SHP77 (cell line): ENCODE data around the gene NFE2.
"Not testable (repeated sequence)": the region's sequence is repeated elsewhere in the genome, so short reads cannot be mapped to it uniquely, and the experiment has no call there.

ENCODE experiments used
- DNase-seq, 2 experiments: peaks; one replicate each; lab custom pipeline; 2025; lab: John Stamatoyannopoulos, UW

Gene NFE2

DNA sequence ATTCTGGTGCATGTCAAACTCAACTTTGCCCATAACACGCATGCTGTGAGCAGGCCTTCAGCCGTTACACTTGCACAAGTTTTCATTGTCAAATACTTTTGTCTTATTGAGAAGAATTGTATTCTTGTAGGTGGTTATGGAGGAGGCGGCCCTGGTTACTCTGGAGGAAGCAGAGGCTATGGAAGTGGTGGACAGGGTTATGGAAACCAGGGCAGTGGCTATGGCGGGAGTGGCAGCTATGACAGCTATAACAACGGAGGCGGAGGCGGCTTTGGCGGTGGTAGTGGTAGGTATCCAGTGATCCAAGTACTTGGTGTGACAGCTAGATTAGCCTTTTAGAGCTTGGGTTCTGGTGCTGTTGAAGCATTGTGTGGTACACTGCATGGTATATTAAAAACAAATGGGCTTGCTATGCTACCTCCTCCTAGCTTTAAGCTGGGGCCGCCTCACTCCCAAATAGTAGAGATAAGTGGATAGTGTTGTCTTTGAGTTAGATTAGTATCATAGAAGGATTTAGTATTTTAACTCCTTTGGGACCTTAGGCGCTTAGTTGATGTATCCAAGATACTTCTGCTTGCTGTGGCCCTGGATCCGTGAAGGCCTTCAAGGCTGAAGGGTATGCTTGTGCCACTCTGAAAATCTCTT, 17.7 kb downstream of the NFE2 start:
- DNase-seq, result no peak

DNA sequence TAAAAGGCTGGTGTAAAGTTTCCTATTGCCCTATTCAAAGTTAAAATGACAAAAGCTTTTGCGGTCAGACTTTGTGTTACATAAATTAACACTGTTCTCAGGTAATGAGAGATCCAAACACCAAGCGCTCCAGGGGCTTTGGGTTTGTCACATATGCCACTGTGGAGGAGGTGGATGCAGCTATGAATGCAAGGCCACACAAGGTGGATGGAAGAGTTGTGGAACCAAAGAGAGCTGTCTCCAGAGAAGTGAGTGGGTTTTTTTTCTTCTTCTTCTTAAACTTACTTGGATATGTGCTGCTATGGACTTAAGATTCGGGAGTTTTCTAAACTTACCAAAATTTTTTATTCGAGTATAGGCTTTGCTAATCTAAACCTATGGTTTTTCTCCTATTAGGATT, 19.1 kb downstream of the NFE2 start:
- not testable (repeated sequence) for DNase-seq

DNA sequence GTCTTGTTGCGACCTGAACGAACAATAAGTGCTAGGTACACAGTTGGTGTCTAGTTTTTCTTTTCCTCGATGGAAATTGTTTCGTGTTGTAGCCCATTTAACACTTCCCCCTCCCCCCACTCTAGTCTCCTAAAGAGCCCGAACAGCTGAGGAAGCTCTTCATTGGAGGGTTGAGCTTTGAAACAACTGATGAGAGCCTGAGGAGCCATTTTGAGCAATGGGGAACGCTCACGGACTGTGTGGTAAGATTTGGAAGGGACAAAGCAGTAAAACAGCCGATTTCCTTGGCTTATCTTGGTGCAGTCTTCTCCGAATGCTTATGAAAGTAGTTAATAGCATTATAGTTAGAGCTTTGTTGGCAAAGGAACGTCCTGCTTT, 19.6 kb downstream of the NFE2 start:
- peak in 1 of 2 experiments; percentile 33 for DNase-seq

DNA sequence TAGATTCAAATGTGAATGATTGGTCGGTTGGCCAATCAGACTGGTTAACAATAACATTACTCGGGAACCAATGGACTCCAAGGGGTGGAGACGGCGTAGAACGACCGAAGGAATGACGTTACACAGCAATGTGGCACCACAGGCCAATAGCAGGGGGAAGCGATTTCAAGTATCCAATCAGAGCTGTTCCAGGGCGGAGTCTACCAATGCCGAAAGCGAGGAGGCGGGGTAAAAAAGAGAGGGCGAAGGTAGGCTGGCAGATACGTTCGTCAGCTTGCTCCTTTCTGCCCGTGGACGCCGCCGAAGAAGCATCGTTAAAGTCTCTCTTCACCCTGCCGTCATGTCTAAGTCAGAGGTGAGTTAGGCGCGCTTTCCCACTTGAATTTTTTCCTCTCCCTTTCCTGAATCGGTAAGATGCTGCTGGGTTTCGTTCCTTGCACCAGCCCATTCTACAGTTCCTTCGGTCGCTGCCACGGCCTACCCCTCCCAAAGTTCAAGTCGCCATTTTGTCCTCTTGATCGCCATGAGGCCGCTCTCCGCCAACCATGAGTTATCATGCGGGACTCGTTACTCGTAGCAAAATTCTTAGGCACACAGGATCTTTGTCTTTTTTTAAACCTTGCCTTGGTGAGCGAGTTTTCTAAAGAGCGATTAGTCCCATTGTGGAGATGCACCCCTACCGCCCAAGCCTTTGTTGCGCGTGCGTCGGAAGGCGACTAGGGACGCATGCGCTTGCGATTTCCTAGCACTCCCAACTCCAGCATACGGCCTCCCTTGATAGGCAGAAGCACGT, 20.2 kb downstream of the NFE2 start, which contains the start of gene HNRNPA1:
Gene HNRNPA1, plus strand, starts transcription at position 259 of the 793 bp plus-strand sequence. Its CDS starts 82 bp downstream, at position 341.
- peak; percentile 97 to 99 for DNase-seq

DNA sequence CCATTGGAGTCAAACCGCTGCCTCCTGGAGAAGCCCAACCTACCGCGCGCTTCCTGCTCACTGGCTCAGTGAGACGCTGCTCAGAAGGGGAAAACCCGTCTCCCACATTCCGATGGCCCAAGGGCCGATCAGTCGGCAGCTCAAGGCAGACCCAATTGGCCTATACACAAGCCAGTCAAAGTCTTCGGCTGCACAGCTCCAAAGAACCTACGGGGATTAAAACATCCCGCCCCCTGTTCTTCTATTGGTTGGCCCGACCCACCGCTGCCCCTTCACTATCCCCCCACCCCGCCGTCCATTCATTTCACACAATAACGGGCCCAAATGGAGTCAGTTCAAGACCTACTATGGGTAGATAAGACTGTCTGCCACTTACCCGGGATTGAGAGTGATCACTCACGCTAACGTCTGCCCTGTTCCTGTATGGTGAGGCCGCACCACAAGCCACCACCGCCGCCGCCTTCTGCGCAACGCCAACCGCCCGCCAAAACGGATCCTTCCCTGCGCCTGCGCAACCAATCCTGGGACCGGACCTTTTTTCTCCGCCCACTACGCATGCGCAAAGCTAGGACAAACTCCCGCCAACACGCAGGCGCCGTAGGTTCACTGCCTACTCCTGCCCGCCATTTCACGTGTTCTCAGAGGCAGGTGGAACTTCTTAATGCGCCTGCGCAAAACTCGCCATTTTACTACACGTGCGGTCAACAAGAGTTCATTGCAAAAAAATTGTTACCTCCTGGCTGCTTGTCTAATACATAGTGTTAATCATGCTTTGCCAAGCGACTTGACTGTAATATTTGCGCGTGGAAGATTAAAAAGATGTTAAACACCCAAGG, 21.0 kb downstream of the NFE2 start, which contains the start of gene CBX5:
Gene CBX5, minus strand, starts transcription at position 491 of the 836 bp plus-strand sequence. CDS start 22,472 bp downstream, outside the sequence.
- DNase-seq, result peak; percentile 97

DNA sequence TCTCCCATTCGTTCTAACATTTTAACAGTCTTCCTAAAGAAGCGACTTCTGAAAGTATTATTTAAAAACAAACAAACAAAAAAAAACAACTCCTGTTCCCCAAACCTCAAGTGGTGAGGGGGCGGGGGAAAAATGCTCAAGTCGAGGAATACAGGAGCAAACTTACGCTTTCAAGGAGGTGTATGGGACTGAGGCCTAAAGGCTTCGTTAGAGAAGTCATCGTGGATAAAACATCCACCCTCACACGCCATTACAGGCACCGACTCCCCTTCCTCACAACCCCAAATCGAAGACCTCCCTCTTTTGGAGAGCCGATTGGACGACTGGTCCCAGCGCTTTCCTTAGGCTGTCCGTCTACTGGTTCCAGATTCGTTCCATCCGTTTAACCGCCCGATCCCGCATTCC, 21.6 kb downstream of the NFE2 start:
- no peak for DNase-seq

DNA sequence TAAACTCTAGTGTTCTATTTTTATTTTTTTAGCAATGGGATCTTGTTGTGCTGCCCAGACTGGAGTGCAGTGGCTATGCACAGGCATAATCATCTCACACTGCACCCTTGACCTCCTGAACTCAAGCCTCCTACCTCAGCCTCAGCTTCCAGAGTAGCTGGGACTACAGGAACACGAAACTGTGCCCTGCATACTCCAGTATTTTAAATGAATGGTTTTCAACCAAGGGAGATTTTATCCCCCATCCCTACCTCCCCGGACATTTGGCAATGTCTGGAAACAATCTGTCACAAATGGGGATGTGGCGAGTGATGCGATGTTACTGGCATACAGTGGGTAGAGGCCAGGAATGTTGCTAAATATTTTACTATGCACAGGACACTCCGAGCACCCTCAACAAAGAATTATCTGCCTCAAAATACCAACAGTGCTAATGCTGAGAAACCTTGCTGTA, 23.0 kb downstream of the NFE2 start:
- no peak for DNase-seq

DNA sequence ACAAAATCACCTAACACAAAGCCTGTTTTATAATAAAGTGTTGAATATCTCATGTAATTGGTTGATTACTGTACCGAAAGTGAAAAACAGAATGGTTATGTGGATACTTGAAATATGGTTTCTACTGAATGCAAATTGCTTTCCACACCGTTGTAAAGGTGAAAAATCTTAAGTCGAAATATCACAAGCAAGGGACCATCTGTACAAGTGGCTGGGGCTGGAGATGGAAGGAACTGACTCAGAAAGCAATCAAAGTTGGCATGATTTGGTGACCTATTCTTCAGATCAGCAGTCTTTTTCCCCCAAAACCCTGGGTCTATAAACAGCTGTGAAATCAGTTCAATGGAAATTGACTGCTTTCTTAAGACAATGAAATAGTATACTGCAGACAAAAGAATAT, 24.4 kb downstream of the NFE2 start:
- no peak for DNase-seq

DNA sequence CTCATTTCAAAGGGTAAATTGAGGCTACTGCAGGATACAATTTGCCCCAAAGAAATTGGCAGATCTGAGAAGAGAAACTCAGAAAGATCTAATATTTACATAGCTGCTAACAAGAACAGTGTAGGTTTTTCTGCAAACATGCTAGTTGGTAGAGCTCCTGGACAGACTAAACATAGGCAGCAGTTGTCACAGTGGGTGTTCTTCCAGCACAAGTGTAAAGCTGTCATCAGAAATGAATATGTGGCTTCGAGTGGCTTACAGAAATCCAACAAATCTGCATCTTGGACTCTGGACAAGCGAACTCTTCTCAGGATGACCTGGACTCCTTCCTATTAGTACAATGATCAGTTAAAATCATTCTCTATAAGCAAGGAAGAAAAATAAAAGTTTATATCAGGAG, 26.8 kb downstream of the NFE2 start:
- no peak for DNase-seq

DNA sequence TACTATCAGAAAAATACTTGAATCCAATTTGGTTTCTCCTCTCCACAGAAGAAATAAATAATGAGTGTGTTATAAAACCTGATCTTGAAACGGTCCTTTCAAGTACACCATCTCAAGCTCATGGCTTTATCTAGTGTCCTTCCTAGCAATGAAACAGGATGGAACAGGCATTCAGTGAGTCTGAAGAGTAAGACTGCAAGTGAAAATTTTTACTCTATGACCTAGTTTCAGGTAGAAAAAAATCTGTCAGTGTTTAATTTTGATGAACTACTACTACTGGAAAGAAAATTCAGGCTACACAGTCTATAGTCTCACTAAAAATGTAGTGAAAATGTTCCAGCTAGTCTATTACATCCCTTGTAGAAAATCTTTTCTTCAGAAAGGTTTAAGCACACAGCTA, 28.6 kb downstream of the NFE2 start:
- DNase-seq, result no peak

DNA sequence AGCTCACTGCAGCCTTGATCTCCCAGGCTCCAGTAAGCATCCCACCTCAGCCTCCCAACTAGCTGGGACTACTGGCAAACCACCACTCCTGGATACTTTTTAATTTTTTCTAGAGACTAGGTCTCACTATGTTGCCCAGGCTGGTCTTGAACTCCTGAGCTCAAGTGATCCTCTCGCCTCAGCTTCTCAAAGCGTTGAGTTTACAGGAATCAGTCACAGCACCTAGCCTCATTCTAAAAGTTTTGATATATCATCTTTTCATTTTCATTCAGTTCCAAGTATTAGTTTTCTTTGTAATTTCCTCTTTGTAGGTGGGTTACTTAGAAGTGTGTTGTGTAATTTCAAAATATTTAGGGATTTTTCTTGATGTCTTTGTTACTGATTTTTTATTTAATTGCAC, 30.5 kb downstream of the NFE2 start:
- DNase-seq, result no peak

DNA sequence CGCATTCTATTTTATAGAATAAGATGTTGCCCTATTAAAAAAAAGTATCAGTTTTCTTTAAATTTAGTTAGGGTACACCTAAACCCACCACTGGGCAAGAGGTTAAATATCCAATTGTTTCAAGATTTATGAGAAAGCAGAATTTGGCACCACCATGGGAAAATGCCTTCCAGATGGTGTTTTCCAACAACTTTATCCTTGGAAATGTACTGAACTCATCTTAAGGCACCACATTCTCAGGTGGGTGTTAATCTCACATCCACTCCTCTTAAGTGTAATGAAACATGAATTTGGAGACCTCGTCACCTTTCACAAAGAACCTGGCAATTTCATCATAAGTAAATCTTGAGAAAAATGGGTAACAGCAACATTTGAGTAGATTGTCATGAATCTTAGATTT, 34.0 kb downstream of the NFE2 start:
- DNase-seq, result no peak

DNA sequence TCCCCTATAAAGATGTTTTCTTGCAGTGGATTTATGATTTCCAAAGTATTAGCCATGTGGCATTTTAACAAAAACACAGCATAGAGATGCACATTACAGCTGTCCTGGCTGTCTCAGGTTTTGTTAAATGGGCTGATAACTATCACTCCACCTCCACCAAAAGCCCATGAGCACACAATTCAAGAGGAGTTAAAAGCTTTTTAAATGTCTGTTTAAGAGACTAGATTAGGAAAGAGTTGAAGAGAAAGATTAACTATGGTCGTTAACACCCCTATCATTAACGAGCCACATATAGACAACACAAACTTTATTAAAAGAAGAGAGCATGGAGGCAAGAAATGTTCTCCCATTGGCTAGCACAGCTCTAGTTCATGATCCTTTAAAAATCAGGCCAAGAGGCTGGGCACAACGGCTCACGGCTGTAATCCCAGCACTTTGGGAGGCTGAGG, 35.4 kb downstream of the NFE2 start:
- no peak for DNase-seq

DNA sequence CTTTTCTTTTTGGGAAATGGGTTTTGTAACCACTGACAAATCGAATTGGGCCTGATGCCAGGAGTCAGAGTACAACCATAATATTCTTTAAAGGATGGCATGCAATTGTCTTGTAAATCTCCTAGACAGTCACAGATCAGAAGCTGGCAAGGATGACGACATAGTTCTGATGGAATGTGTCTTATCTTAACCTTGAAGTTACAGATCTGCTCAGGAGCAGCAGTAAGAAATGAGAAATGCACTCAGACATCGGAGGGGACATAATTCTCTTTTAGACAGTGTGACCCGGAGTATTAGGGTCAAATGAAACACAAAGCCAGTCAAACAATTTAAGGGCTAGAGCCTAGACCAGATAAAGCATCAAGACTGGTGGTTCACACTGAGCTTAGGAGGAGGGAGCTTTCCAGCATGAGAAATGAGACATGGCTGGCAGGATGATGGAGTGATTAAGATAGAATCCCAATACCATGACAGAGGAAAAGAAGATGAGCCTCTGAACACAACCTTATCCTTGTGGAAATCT, 38.4 kb downstream of the NFE2 start:
- no peak for DNase-seq

DNA sequence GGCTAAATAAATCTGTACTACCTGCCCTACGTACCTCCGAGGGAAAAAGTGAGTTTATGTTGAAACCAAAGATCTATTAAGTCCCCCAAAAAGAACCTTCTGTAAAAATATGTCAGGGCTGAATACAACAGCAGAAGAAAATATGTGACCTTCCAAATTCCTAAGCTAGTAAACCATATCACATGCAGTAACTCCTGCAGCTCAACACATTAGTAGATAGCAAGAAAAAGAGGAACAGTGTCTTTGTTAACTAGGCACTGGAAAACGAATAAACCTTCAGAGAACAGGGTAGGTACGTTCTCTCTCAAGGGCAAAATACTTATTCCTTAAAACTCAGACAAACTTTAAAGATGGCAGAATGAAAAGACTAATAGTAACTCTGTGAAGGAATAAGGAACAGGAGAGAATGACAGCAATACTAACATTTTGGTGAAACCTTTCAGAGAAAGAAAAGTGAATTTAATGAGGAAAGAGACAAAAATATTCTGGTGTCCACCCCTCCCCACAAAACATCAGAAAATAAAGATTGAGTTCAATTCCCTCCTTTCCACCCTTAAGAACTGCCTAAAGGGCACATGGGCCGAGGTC, 38.9 kb downstream of the NFE2 start:
- DNase-seq, result no peak

DNA sequence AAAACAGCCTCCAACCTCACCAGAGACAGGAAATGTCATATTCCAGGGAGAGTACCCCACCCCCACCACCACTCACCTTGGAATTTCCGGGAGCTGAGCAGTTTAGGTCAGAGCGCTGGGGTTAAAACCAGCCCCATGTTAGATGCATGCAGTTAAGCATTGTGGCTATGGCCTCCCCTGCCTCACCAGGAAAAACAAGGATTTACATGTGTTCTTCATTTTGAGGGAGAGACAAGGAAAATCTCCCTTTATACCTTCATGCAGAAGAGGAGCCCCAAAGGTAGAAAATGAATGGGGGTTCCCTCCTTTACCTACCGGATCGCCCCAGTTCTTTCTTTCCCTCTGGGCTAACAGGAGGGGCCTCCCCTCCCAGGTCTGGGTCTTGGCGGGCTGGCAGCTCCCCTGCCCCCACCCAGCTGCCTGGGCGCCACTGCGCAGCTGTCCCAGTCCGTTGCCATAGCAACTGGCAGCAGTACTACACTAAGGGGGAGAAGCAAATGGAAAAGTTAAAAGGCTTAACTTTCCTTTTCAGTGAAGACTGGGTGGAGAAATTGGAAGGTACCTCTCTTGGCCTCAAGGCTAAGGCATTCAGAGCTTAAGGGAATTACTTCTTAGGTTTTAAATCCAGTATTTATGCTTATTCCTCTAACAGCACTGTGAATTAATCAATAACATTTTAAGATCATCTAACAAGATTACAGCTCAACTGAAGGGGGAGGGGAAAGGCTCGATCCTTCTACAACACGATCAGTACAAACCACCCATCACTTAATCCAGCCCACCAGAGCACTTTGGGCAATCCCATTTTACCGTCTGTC, 41.4 kb downstream of the NFE2 start:
- DNase-seq, result peak; percentile 89 to 91

DNA sequence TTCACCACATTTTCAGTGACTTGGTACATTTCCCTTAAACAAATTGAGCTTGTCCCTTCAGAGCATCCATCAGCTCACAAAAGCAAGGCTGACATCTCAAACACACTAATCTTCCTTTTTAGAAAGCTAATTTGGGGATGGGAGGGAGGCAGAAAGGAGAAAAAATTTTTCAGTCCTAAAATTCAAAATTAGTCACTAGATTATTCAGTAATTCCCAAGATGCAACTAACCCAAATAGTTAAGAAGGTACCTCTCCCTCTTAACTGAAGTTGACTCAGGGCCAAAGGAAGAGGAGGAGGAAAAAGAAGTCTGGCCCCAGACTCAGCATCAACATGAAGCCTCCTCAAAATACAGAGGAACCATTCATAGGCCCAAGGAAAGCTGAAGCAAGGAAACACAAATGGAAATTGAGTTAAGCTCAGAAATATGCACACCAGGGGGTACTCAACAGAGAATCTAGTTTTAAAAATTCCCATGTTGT, 42.6 kb downstream of the NFE2 start:
- no peak for DNase-seq

DNA sequence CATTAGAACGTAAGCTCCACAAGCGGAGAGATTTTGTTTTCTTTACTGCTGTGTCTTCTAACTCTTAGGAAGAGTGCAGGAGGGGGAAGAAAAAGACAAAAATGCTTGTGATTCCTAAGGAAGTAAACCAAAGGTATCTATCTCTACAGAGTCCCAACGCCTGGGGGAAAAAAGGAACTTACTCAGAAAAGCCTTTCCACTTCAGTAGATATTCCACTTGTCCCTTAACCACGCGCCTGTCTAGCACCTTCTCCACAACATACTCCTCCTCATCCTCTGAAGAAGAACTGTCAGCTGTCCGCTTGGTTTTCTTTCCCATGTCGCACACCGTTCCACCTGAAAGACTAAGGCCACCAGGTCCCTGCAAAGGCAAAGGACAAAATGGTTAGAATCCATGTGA, 43.5 kb downstream of the NFE2 start:
- no peak for DNase-seq

DNA sequence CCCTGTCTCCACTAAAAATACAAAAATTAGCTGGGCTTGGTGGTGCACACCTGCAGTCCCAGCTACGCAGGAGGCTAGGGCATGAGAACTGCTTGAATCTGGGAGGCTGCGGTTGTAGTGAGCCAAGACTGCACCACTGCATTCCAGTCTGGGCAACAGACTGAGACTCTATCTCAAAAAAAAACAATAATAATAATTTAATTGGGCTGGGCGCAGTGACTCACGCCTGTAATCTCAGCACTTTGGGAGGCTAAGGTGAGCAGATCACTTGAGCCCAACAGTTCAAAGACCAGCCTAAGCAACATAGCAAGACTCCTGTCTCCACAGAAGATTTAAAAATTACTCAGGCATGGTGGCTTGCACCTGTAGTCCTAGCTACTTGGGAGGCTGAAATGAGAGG, 47.6 kb downstream of the NFE2 start:
- DNase-seq, result no peak

DNA sequence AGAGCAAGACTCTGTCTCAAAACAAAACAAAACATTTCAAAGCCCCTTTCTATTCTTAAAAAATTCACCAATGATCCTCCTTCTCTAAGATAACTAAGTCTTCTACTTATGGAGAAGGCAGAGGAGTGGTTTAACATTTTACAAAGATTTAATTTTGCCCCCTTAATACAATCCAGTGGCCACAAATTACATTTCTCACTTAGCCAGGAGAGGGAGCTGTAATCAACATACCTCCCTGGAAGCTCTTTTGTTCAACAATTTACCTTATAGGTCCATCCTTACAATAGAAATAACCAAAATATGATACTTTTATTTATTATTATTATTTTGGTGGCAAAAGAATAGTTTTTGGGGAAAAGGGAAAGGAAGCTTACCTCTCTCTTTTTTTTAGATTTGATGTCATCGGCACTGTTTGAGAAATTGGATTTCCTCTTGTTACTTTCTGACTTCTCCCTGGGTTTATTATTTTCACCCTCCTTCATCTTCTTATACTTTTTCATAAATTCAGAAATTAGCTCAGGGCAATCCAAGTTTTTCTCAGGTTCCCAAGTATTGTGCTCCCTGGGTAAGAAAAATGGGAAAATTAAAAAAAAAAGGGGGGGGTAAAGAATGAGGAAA, 49.0 kb downstream of the NFE2 start:
- DNase-seq, result peak in 1 of 2 experiments; percentile 17
